Stimulated activated CD8-positive, alpha-beta memory T cell treated with anti-CD3 and anti-CD28 coated beads, Interleukin-4, amount 100 ng/mL, for 24 hours (primary cell): ENCODE results near the gene SESN1.
"Not testable (repeated sequence)": the region's sequence is repeated elsewhere in the genome, so short reads cannot be mapped to it uniquely, and the experiment has no call there.

ENCODE experiments used
- DNase-seq: peaks from one replicate; pipeline ENCODE4 v3.0.0-alpha.2; 2020; ENCODE audit warnings: low read depth

SESN1 gene

GRCh38 chr6:109094416-109095035, at the start of gene SESN1:
SESN1 (minus strand) TSS chr6:109094846; CDS start chr6:109094073, 773 bp downstream.
- peak; percentile 84 for DNase-seq

GRCh38 chr6:109143191-109143590, 48.5 kb upstream of the SESN1 start:
- DNase-seq = no peak

- not testable (repeated sequence) for DNase-seq
Measured at GRCh38 chr6:109142067-109142466, 47.4 kb upstream of the SESN1 start.

- DNase-seq = no peak
Measured at GRCh38 chr6:109139109-109139508, 44.5 kb upstream of the SESN1 start.

- not testable (repeated sequence) for DNase-seq
Measured at GRCh38 chr6:109136530-109136929, 41.9 kb upstream of the SESN1 start.

- DNase-seq = not testable (repeated sequence)
Measured at GRCh38 chr6:109136039-109136438, 41.4 kb upstream of the SESN1 start.

- not testable (repeated sequence) for DNase-seq
Measured at GRCh38 chr6:109135600-109135999, 41.0 kb upstream of the SESN1 start.

GRCh38 chr6:109130065-109130464, 35.4 kb upstream of the SESN1 start:
- DNase-seq = no peak

GRCh38 chr6:109125504-109125903, 30.9 kb upstream of the SESN1 start:
- DNase-seq = no peak

- DNase-seq = no peak
Measured at GRCh38 chr6:109124219-109124618, 29.6 kb upstream of the SESN1 start.

- DNase-seq = no peak
Measured at GRCh38 chr6:109121411-109121810, 26.8 kb upstream of the SESN1 start.

- no peak for DNase-seq
Measured at GRCh38 chr6:109118871-109119354, 24.3 kb upstream of the SESN1 start.

GRCh38 chr6:109118337-109118736, 23.7 kb upstream of the SESN1 start:
- no peak for DNase-seq

- no peak for DNase-seq
Measured at GRCh38 chr6:109117346-109118035, 22.8 kb upstream of the SESN1 start.

GRCh38 chr6:109112663-109113062, 18.0 kb upstream of the SESN1 start:
- DNase-seq = not testable (repeated sequence)

- not testable (repeated sequence) for DNase-seq
Measured at GRCh38 chr6:109109663-109110062, 15.0 kb upstream of the SESN1 start.

- DNase-seq = no peak
Measured at GRCh38 chr6:109105681-109106080, 11.0 kb upstream of the SESN1 start.

- DNase-seq = no peak
Measured at GRCh38 chr6:109104512-109104911, 9.9 kb upstream of the SESN1 start.

GRCh38 chr6:109103942-109104341, 9.3 kb upstream of the SESN1 start:
- DNase-seq = no peak

GRCh38 chr6:109102762-109103161, 8.1 kb upstream of the SESN1 start:
- DNase-seq = no peak

- DNase-seq = no peak
Measured at GRCh38 chr6:109097661-109098060, 3.0 kb upstream of the SESN1 start.

- DNase-seq = no peak
Measured at GRCh38 chr6:109096208-109096607, 1.6 kb upstream of the SESN1 start.

GRCh38 chr6:109095835-109096084, 1.1 kb upstream of the SESN1 start:
- no peak for DNase-seq
